ENCODE data around the gene LDB2.

DNA sequence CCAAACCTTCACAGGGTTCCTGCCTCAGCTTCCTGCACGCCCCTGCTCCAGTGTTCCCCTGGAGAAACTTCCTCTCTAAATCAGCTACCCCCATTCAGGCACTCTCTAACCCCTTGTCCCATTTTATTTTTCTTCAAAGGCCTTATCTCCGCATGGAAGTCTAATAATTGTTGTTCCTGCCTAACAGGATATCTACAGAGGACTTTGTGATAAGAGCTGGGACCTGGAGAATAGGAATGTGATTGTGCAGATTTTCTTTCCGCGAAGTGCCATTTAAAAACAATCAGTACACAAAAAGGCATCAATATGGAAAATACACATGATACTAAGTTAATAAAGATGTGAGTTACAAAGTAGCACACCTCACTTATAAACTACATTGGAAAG lies 32.6 kb downstream of the LDB2 start:
- no peak for TF ChIP-seq POLR2A (IDR thresholded peaks at IDR 0.05)
- TF ChIP-seq, protein P1, sequence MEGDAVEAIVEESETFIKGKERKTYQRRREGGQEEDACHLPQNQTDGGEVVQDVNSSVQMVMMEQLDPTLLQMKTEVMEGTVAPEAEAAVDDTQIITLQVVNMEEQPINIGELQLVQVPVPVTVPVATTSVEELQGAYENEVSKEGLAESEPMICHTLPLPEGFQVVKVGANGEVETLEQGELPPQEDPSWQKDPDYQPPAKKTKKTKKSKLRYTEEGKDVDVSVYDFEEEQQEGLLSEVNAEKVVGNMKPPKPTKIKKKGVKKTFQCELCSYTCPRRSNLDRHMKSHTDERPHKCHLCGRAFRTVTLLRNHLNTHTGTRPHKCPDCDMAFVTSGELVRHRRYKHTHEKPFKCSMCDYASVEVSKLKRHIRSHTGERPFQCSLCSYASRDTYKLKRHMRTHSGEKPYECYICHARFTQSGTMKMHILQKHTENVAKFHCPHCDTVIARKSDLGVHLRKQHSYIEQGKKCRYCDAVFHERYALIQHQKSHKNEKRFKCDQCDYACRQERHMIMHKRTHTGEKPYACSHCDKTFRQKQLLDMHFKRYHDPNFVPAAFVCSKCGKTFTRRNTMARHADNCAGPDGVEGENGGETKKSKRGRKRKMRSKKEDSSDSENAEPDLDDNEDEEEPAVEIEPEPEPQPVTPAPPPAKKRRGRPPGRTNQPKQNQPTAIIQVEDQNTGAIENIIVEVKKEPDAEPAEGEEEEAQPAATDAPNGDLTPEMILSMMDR (IDR thresholded peaks at IDR 0.05): no peak

All from uterus (tissue), 2 donors.